SHP77 treated with DMSO at 0.1 percent for 48 hours (cell line): ENCODE measurements around the gene TMEM222.

Experiments used
- DNase-seq: peaks from one replicate; lab custom pipeline; 2025; lab: John Stamatoyannopoulos, UW

TMEM222 gene

DNA sequence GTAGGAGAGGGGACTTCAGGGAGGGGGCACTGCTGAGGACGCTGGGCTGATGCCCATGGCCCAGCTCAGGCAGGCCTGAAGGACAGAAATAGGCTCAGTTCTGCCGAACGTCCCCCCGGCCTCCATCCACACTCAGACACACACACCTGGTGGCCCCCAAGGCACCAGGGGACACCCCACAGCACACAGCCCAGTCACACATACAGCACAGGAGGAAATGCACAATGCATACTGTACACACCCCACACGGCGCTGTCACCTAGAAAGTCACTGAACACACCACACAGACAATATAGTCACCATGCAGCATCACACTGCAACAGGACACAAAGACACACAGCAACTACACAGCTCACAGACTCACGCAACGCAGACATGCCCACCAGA lies 20.4 kb downstream of the TMEM222 start:
- no peak for DNase-seq

DNA sequence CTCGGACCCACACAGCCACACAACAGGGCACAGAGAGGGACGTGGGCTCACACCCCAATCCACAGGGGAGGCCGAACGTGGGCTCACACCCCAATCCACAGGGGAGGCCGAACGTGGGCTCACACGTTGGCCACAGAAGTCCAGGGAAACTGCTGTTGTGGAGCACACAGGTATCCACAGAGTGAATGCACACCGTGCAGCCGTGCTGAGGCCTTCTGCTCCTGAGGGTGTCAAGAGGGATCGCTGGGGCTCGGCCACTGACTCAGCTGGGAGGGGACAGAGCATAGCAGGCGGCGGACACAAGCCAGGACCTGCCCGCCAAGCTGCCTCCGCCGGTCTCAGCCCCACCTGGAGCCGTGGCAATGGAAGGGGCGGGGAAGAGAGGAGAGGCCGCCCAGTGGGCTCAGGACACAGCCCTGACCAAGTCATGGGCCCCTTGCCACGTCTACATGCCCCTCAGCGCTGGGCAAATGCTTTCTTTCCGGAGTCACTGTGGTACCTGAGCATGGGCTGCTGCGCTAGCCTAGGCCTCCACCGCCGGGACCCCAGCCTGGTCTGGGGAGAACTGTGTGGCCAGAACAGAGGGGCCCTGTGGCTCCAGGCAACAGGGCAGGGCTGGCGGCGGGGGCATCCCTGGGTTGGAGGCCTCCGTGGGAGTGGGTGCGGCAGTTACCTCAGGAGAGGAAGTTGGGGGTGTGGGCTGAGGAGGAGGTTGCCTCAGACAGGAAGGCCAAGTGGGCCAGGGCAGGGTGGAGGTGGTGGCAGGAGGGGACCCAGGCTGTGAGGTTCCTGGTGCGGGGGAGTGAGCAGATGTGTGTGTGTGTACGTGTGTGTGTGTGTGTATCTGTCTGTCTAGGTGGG lies 21.0 kb downstream of the TMEM222 start:
- DNase-seq: peak; percentile 46

DNA sequence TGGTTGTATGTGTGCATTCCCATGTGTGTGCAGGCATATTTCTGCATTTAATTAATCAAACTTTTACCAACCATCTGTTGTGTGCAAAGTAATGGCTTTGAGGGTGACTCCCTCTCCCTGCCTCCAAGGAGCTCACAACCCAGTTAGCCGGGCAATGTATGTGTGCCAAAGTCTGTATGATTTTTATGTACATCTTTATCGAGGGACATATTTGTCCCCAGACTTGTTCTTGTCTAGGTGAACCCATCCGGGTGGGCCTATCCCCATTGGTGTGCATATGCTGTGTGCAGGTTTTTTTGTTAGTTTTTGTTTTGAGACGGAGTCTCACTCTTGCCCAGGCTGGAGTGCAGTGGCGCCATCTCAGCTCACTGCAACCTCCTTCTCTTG lies 21.7 kb downstream of the TMEM222 start:
- no peak for DNase-seq

DNA sequence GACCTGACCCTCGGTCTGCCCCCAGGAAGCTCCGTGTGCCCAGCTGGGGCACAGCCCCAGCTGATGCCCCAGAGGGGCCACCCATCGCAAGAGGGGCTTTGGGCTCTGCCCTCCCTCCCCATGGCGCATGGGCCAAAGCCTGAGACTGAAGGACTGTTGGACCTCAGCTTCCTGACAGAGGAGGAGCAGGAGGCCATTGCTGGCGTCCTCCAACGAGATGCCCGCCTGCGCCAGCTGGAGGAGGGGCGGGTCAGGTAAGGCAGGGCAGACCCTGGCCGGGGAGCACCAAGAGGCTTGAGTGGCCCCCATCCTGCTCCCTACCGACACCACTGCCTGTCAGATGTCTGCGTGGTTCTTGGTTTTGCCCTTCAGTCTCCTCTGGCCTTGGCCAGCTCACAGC lies 23.3 kb downstream of the TMEM222 start:
- DNase-seq: no peak

DNA sequence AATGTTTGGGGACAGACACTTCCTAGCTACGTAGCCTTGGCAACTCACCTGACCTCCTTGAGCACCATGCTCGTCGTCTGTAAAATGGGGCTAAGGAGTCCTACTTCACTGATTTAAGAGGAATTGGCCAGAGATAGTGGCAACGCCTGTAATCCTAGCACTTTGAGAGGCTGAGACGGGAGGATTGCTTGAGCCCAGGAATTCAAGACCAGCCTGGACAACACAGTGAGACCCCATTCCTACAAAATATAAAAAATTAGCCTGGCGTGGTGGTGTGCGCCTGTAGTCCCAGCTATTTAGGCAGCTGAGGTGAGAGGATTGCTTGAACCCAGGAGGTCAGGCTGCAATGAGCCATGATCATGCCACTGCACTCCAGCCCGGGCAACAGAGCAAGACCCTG lies 24.4 kb downstream of the TMEM222 start:
- DNase-seq: no peak

DNA sequence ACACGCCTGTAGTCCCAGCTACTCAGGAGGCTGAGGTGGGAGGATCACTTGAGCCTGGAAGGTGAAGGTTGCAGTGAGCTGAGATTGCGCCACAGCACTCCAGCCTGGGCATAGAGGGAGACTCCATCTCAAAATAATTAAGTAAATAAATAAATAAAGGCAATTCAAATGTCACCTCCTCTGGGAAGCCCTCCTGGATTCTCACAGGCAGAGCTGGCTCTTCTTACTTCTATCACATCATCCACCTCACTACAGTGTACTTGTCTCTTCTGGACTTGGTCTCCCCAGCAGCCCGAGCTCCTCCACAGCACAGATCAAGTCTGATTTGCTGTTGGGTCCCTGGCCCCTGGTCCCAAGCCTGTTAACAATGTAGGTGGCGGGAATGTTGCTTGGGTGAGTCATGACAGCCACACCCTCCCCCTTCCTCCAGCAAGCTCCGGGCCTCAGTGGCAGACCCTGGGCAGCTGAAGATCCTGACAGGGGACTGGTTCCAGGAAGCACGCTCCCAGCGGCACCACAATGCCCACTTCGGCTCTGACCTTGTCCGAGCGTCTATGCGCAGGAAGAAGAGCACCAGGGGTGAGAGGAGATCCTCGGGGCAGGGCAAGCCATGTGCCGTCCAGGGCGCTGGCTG lies 25.1 kb downstream of the TMEM222 start:
- DNase-seq: no peak

DNA sequence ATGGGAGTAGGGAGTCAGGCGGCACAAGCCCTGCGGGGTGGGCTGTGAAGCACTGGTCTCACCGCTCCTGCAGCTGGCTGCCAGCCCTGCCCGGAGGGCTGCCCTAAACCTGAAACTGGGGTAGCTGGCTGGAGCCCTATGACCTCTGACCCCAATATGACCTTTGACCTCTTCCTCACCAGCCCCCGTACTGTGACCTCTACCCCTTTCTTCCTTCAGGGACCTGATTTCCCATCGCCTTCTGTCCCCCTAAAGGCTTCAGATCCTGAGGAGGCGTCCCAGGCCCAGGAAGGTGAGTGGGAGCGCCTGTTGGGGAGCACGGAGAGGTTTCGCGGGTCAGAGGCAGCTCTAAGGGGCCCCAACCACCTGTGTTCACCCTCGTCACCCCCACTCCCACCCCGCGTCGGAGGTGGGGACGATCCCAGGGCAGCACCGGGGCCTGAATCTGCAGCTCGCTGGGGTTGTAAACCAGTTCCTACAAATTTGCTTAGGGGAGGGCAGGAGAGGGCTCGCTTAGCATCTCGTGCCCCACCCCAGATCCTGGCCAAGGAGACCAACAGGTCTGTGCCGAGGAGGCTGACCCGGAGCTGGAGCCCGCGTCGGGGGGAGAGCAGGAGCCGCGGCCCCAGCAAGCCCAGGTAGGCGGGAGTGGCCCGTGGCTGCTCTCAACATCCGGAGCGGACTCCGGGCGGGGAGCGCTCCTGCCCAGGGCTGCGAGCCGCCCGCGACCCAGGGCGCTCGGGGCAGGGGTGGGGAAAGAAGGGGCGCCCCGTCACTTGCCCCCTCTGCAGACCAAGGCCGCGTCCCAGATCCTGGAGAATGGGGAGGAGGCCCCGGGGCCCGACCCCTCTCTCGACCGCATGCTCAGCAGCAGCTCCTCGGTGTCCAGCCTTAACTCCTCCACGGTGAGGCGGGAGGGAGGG lies 27.2 kb downstream of the TMEM222 start:
- no peak for DNase-seq

DNA sequence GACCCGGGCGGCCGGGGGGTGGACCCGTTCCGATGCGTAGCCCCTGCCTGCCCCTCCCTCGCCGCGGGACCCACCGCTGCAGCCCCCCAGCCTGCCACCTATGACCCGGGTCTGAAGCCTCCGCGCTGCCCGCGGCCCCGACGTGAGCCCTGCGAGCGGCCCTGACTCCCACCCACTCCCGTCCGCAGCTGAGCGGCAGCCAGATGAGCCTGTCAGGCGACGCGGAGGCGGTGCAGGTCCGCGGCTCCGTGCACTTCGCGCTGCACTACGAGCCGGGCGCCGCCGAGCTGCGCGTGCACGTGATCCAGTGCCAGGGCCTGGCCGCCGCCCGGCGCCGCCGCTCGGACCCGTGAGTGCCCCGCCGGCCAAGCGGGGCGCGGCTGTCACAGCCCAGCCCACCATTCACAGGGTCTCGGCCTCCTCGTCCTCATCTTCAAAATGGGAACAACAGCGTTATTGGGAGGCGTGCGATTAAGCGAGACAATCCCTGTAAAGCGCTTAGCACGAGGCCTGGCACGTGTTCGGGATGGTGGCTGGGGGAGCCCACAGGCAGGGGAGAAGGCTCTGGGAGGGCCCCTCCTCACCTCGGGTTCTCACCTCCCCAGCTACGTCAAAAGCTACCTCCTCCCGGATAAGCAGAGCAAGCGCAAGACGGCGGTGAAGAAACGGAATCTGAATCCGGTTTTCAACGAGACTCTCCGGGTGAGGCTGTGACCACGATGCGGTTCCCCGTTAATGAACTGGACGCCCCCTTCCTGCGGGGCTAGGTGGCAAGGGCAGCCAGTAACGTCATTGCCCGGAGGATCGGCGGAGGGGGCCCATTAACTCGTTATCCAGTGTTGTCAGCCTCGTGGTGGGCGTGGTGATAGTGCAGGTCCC lies 28.1 kb downstream of the TMEM222 start:
- DNase-seq: no peak

DNA sequence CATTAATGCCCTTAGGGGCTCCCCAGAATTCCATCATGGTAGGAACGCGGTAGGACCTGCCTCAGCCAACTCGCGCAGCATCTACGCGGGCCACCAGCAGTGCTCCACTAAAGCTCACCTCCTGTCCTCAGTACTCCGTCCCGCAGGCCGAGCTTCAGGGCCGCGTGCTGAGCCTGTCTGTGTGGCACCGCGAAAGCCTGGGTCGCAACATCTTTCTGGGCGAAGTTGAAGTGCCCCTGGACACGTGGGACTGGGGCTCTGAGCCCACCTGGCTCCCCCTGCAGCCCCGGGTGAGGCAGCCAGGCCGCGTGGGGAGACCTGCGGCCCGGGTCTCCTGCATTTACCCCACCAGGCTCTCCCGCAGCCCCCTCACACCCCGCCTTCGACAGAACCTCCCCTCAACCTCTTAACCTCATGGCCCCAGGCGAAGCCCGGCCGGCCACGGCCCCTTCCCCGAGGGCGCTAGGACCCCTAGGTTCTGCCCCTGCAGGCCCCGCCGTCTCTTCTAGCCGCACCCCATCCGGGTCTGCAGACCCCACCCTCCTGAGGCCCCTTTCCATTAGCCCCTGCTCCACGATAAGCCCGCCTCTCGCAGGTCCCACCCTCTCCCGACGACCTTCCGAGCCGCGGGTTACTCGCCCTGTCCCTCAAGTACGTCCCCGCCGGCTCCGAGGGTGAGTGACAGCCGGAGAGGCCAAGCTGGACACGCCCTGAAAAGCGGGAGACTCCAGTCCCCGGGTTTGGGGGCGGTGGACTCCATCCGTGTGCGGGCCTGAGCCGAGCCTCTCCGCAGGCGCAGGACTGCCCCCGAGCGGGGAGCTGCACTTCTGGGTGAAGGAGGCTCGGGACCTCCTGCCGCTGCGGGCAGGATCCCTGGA lies 28.9 kb downstream of the TMEM222 start:
- DNase-seq: no peak

DNA sequence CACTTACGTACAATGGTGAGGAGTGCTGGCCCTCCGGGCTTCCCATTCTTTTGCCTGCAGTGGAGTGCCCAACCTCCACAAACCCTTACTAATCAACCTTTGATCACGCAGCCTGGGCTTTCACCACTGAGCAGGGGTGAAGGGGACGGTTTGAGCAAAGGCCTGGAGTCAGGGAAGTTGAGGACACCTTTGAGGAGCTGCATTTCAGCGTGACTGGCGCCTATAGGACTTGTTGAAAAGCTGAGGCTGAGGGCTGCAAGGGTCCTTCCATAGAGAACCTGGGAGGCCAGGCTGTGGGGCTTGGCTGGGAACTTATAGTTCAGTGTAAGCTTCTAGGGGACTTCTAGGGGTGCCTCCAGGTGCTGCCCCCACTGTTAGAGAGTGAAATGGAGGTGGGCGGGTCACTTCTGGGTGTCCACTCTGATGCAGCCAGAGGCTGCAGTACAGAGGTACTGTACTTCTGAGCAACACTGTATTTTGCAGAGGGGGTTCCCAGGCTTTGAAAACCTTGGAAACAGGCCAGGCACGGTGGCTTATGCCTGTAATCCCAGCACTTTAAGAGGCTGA lies 29.7 kb downstream of the TMEM222 start:
- no peak for DNase-seq

DNA sequence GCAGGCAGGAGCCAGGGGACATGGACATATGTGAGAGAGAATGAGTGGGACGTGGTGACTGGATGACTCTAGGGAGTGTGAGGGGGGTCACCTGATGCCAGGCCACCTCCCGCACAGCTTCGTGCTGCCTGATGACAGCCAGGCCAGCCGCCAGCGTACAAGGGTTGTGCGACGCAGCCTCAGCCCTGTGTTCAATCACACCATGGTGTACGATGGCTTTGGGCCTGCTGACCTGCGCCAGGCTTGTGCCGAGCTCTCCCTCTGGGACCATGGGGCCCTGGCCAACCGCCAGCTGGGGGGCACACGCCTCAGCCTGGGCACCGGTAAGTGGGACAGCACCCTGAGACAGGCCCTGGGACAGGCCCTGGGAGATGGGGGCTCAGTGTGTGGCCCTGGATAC lies 31.2 kb downstream of the TMEM222 start:
- no peak for DNase-seq

DNA sequence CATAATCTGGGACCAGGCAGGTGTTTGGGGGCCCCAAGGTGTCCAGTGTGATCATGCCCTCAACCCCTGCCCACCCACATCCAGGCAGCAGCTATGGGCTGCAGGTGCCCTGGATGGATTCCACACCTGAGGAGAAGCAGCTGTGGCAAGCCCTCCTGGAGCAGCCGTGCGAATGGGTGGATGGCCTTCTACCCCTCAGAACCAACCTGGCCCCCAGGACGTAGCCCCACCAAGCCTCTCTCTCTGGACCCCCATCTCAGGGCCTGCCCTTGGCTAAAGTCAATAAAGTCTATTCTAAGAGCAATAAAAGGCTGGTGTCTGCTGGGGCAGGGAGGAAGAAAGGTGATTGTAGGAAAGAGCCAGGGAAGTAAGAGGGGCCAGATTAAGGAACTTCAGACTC lies 31.7 kb downstream of the TMEM222 start:
- no peak for DNase-seq

DNA sequence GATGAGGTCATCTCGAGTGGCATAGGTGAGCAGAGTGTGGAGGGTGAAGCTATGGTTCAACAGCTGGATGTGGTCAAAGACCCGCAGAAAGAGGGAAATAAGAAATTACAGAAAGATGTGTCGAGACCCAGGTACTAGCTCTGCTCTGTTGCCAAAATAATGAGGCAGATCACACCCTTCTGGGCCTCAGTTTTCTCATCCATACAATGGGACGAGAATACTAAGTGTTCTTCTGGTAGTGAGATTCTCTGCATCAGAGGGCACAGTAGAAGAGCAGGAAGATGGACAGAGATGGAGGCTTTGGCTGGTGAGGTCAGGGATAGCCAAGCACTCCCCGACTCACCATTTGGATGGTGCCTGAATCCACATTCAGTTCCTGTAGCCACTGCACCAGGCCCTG lies 33.7 kb downstream of the TMEM222 start:
- no peak for DNase-seq

DNA sequence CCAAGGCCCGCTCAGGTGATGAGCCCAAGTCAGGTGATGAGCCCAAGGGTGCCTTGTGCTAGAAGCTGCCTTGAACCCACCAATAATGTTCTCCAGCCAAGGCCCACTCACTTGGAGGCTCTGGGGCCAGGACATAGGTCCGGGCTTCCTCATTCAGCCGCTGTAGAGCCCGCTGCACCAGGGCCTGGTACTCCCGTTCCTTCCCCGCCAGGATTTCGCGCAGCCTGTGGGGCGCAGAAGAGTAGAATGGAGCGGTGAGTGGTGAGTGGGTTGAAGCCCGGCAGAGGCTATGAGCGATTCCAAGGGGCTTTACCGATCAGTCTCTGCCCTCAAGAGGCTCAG lies 34.3 kb downstream of the TMEM222 start:
- no peak for DNase-seq

DNA sequence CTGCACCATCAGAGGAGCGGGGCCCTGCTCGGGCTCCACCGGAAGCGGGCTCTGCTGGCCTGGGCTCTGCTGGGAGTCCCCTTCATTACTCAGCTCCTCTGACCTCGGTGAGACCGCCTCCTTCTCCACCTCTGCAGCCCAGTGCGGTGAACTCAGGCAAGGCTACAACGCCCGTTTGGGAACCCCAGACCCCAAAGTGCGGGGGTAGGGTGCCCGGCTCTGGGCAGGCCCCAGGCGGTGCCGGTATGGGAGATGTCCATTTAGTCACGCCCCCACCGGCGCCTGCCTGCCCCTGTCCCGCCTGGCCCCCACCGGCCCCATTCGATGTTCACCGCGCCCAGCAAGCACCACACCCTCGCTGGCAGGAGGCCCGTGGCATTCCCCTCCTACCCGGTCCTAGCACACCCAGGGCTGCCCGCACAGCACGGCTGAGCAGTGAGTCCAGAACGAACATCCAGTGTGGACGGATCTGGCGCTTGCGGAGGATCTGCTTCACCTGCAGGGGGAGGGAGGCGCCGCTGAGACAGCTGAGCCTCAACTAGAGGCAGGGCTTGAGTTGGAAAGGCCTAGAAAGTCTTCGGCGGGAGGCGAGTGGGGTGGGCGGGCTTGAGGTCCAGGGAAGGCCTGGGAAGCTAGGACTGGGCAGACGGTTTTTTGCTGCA lies 34.8 kb downstream of the TMEM222 start:
- DNase-seq: no peak

DNA sequence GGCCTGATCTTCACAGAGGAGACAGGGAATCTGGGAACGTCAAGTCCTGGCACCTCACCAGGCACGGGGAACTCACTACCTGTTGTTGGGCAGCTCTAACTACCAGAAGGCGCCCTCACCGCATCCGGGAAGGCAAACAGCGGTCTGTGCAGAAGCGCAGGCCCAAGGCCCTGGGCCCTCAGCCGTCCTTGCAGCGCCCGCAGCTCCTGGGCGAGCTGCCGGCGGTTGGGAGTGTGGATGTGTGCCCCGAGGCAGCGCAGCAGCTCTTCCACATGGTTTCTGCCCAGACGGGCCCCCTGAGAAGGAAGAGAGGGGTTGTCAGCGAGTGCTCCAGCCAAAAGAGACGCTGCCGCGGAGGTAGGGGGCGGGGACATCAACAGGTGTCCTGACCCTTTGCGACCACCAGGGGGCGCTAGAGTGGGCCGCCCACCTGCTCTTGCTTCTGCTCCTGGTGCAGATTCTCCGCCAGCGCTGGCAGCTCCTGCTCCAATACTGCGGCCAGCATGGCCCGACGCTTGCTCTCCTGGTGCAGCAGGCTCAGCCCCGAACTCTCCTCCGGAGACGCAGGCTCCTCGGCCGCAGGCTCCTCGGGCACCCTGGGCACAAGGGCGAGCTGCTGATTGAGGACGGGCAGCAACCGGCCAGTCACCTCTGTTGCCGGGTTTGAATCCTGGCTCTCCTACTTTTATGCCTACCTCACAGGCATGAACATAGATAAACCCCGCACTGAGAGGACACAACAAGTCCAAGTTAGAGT lies 35.5 kb downstream of the TMEM222 start:
- DNase-seq: peak; percentile 32

DNA sequence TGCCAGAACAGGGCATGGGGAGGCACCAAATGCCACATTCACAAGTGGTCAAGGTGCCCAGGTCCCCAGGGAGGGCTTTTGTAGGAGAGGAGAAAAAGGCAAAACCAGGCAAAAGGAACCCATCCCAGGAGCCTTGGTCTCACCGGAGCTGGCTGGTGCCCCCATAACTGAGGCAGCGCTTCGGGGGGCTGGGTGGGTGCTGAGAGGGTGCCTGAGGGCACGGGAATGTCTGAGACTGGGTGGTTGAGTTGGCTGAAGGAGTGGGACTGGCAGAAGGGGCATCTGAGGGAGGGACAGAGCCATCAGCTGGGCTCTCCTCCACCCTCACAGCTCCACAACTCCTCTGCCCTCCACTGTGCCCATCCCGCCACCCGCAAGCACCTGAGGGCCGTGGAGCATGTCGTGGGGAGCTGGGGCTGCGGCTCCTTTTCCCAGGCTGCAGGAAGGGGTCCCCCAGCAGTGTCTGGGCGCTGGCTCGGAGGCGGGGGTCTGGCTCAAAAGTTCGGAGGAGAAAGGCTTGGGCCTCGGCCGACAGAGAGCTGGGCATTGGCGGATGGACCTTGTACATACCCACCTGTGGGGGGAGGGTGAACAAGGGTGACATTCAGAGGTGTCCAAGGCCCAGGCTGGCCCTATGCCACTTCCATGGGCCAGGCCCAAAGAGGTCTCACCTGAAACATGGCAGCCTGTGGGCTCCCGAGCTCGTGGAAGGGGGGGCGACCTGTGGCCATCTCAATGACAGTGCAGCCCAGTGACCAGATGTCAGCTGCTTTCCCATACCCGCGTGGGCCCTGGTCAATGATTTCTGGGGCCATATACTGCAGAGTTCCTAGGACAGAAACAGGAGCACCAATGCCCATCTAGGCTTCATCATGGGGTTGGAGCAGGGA lies 36.3 kb downstream of the TMEM222 start:
- no peak for DNase-seq

DNA sequence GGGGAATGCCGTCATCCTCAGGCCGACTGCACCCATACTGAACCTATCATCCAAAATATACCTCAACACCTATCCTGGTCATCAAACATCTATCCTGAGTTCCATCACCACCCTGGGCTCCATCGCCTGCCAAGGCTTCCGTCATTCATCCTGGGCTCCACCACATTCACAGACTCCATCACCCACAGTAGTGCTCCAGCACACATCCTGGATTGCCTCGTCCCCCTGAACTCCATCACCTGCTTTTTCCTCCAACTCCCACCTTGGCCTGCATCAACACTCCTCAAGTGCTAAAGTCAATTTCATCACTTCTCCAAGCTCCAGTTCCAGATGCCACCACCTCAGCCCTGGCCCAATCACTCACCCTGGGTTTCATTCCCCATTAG lies 37.0 kb downstream of the TMEM222 start:
- no peak for DNase-seq
